Omental fat pad (tissue), 4 donors: Measurements from ENCODE around the gene SGCG. TPM values are rescaled to one million over a fixed set of nuclear protein-coding genes. Genes with fewer than 3 reads are reported as not detected.

ENCODE experiments used
- ATAC-seq: fragments of 150-250 bp; one replicate; pipeline ENCODE4 v1.9.1; 2016; ENCODE audit warnings: mild to moderate bottlenecking, moderate library complexity; ENCODE audit not compliant: low FRiP score
- DNase-seq: peaks from one replicate; pipeline ENCODE4 v3.0.0-alpha.2; 2019; ENCODE audit warnings: low spot score
- CTCF ChIP-seq, 3 donors: fragments of 450-650 bp; IDR thresholded peaks; one replicate each; pipeline ENCODE4 v1.5.1; 2016 to 2017; ENCODE audit warnings: antibody characterized with exemption in 3 of 3, mild to moderate bottlenecking in 3 of 3, moderate library complexity in 2 of 3
- total RNA-seq, 4 donors: library from RNA; depleted of rRNA; stranded (reverse); fragments of >200 nt; gene quantifications; one replicate each; pipeline ENCODE4 v1.1.0, GENCODE V29; 2016

Gene SGCG
- total RNA-seq, 4 donors from 2014 or later: 1.1 to 3.9 (median 2.6) TPM; not detected in 1

- no peak for ATAC-seq
- no peak for DNase-seq
- no peak for TF ChIP-seq CTCF (IDR thresholded peaks at IDR 0.05)
Measured at GRCh38 chr13:23267571-23267970, 86.8 kb downstream of the SGCG start.

GRCh38 chr13:23268441-23268840 is 87.7 kb downstream of the SGCG start:
- DNase-seq (no peak), ATAC-seq (no peak)
- TF ChIP-seq CTCF (IDR thresholded peaks at IDR 0.05): no peak

- ATAC-seq (no peak), DNase-seq (no peak)
- no peak for TF ChIP-seq CTCF (IDR thresholded peaks at IDR 0.05)
Measured at GRCh38 chr13:23271331-23271730, 90.6 kb downstream of the SGCG start.

- ATAC-seq: no peak
- no peak for TF ChIP-seq CTCF (IDR thresholded peaks at IDR 0.05)
Measured at GRCh38 chr13:23273498-23273897, 92.7 kb downstream of the SGCG start.

GRCh38 chr13:23279321-23279720 is 98.5 kb downstream of the SGCG start:
- DNase-seq (no peak), ATAC-seq (no peak)
- no peak for TF ChIP-seq CTCF (IDR thresholded peaks at IDR 0.05)

More at GRCh38 chr13:23273498-23273897, 92.7 kb downstream of the SGCG start:
- DNase-seq: no peak

- ATAC-seq (no peak), DNase-seq (no peak)
- no peak for TF ChIP-seq CTCF (IDR thresholded peaks at IDR 0.05)
Measured at GRCh38 chr13:23288564-23288963, 107.8 kb downstream of the SGCG start.

GRCh38 chr13:23288995-23289394 is 108.2 kb downstream of the SGCG start:
- ATAC-seq: no peak
- TF ChIP-seq CTCF (IDR thresholded peaks at IDR 0.05): no peak
- DNase-seq: no peak
